HG02981 (cell line): ENCODE results near the gene TRIM65.
A peak's percentile ranks its signal among the peaks of the same experiment; 100 is the strongest.

ENCODE experiments used
- ATAC-seq: cut with Tn5 transposase; IDR thresholded peaks from one replicate; pipeline ENCODE4 v1.9.1; 2021; ENCODE audit warnings: mild to moderate bottlenecking, moderate library complexity; ENCODE audit not compliant: unreplicated experiment

TRIM65 gene, protein sequence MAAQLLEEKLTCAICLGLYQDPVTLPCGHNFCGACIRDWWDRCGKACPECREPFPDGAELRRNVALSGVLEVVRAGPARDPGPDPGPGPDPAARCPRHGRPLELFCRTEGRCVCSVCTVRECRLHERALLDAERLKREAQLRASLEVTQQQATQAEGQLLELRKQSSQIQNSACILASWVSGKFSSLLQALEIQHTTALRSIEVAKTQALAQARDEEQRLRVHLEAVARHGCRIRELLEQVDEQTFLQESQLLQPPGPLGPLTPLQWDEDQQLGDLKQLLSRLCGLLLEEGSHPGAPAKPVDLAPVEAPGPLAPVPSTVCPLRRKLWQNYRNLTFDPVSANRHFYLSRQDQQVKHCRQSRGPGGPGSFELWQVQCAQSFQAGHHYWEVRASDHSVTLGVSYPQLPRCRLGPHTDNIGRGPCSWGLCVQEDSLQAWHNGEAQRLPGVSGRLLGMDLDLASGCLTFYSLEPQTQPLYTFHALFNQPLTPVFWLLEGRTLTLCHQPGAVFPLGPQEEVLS

GRCh38 chr17:75896415-75897159 lies at the start of gene TRIM65:
Gene TRIM65, minus strand, starts transcription at chr17:75896951. Its CDS starts 14 bp downstream, at chr17:75896937.
- peak; percentile 64 for ATAC-seq

DNA sequence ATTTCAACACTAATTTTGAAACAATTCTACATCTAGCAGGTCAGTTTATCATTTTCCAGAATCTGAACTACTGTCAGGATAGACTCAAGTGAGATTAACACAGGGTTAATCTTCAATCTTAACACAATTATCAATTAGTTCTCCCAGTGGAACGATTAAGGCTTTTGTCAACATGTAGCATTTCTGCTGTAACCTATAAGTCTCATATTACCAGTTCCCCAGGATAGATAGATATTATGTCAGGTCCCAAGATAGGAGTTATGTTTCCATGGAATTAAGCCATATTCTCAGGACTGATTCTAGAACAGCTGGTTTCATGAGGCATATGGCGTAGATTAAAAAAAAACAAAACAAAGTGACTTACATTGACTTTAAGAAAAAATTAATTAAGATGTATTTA lies 48.5 kb upstream of the TRIM65 start:
- no peak for ATAC-seq

GRCh38 chr17:75943491-75943890 lies 46.7 kb upstream of the TRIM65 start:
- no peak for ATAC-seq

DNA sequence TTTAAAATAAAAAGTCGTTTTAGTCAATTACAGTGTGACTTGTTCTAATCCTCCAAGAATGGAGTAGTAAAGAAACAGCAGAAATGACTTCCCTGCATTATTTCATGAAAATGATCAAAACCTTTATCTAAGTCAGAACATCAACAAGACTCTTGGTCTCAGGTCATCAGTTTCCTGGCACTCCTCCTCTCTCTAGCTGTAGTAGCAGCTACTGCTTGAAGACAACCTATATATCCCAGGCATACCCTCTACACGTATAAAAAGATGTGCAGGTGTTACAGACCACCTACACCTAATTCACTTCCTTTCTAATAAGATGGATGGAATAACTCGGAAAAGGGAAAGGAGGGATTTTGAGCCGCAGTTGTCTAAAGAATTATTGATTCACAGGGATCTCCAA lies 45.7 kb upstream of the TRIM65 start:
- ATAC-seq = no peak

DNA sequence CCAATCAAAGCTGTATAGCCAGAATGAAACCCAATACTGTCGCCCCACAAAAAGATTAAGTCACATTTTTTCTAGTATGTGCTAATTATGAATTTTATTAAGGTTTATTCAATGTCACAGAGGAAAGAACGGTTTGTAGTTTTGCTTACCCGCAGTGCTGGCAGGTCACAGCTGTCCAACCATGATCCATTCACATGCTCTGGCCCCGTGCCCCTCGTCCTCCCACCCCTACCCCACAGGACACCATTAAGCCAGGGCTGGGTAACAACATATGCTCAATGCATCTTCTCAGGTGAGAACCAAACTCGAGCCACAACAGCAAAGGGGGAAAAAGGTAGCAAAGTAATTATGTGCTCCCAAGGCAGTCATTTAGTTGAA lies 44.7 kb upstream of the TRIM65 start:
- no peak for ATAC-seq

- ATAC-seq = peak; percentile 96
Observed at GRCh38 chr17:75940727-75941441, 44.1 kb upstream of the TRIM65 start, which contains the start of gene FBF1. Gene FBF1, minus strand, starts transcription at chr17:75941042. Its CDS starts 2,893 bp downstream, at chr17:75938149.

GRCh38 chr17:75937652-75938051 lies 40.9 kb upstream of the TRIM65 start:
- no peak for ATAC-seq

DNA sequence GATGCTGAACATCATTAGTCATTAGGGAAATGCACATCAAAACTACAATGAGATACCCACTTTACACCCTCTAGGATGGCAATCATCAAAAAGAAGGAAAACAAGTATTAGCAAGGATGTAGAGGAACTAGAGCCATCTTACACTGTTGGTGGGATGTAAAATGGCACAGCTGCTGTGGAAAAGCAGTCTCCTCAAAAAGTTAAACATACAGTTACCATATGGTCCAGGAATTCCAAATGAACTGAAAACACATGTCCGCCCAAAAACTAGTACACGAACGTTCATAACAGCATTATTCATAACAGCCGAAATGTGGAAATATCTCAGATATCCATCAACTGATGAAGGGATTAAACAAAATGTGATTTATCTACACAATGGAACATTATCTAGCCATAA lies 37.1 kb upstream of the TRIM65 start:
- no peak for ATAC-seq

DNA sequence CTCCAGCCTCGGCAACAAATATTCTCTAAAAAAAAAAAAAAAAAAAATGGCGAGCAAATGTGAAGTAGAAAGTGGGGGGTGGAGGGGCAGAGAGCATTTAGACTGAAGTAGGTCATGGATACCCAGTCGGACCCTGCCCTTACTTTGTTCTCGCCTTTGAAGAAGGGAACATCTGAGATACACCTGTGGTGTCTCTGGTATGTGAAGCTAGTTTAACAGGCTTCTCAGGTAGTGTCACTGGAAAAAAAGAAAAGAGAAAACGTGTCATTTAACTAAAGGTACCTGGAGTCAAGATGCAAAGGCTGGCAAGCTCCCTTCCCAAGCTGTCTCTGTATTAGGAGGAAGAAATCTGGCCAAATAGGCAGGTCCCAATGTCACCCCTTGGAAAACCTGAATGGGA lies 36.1 kb upstream of the TRIM65 start:
- ATAC-seq = no peak

DNA sequence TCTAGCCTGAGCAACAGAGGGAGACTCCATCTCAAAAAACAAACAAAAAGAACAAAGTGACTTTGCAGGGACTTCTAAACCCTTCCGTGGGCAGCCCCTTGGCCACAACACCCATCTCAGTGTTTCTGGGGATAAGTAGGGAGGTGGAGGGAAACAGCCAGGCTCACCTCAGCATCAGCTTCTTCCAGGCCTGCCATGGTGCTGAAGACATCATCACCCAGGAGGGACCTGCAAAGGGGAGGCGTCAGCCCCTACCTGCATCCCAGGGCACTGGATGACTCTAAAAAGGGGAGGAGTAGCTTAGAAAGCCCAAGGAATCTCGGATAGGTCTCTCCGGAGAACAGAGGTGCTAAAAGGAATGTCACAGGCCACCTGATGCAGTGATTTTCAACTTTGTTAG lies 34.3 kb upstream of the TRIM65 start:
- no peak for ATAC-seq

GRCh38 chr17:75927286-75927922 lies 30.7 kb upstream of the TRIM65 start:
- ATAC-seq = no peak

- ATAC-seq = no peak
Observed at GRCh38 chr17:75926456-75926855, 29.7 kb upstream of the TRIM65 start.

GRCh38 chr17:75925912-75926311 lies 29.2 kb upstream of the TRIM65 start:
- ATAC-seq = no peak

GRCh38 chr17:75925103-75925502 lies 28.4 kb upstream of the TRIM65 start:
- no peak for ATAC-seq

DNA sequence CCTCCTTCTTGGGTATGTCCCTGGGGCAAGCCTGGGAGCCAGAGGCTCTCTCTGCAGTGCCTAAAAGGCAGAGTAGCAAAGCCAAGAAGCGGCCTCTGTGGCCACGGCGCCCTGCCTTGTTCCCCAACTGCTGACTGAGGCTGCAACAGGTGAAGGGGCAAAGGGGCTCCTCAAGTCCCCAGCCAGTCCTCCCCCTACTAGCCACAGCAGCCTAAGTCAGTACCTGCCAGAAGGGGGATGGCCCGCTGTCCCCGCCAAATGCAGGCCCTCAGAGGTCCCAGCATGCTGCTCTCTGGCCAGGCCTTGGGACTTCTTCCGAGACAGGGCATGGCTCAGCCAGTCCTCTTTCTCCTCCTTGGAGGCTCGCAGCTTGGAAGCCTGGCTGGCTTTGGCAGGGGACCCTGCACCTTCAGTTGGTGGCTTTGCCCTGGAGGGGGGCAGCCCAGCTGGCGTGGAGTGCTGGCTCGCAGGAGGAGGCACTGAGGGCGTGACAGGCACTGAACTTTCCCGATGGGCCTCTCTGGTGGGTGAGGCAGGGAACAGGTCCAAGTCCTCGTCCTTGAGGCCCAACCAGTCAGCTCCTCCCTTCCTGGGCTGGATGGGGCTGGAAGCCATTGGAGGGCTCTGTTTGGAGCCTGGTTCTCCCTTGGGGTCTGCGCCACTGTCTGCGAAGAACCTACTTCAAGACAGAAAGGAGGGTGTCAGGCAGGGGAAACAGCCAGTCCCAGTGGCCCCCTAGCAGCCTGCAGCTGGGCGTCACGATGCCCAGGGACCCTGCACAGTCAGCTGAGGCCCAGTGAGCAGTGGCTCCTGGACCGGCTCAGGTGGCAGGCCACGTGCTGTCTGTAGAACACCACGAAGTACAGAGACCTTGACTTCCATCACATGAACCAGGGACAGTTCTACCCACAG lies 26.5 kb upstream of the TRIM65 start:
- no peak for ATAC-seq

DNA sequence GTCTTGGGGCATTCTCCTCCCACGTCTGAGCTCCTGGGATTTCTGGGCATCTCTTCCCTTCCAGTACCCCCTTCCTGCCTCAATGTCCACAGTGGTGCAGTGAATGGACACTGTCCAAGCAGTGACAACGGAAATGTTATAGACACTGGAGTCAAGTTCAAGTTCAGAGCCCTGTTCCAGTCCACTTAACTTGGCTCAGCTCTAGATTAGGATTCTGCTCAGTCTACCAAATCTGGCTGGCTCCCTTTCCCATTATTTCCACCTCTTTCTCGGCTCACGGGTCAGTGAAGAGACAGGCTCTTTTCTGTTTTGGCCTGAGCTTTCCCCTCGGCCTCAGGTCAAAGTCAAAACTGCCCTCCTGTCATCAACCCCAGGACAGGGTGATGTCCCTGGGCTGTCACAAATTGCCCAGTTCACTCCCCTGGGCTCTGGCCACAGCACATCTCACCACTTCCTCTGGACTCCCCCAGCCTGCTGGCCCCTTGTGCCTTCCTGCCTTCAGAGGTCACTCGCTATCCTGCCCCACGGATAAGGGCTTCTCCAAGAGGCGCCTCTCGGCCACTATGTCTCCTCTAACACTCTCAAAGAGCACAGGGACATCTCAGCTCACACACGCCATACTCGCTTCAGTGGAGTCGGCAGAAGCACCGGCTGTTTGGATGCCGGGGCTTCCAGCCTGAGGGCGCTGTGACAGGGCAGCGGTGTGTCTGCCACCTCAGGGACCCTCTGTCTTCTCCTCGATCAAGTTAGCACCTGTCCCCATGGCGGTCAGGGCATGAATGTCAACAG lies 25.6 kb upstream of the TRIM65 start:
- ATAC-seq = no peak

- ATAC-seq = no peak
Observed at GRCh38 chr17:75921596-75921995, 24.8 kb upstream of the TRIM65 start.

GRCh38 chr17:75920045-75920560 lies 23.4 kb upstream of the TRIM65 start:
- no peak for ATAC-seq

GRCh38 chr17:75919611-75920010 lies 22.9 kb upstream of the TRIM65 start:
- ATAC-seq = no peak
